Gastrocnemius medialis (tissue), 4 donors: Measurements from ENCODE around the gene CPED1. TPM values are rescaled to one million over a fixed set of nuclear protein-coding genes. Genes with fewer than 3 reads are reported as not detected.

Experiments used
- ATAC-seq, 2 donors: fragments of 150-250 bp; one replicate each; pipeline ENCODE4 v1.9.1; 2016
- DNase-seq, 2 donors: peaks; one replicate each; pipeline ENCODE4 v3.0.0-alpha.2; 2019
- H3K27ac ChIP-seq, 4 donors: fragments of 200-600 bp; sonication (generic); 1 replicate in 1 of 4; 2 replicates in 3 of 4; pipeline ENCODE4 v1.5.1; 2016 to 2018; ENCODE audit warnings: mild to moderate bottlenecking in 2 of 4, moderate library complexity in 1 of 4
- H3K27me3 ChIP-seq, 3 donors: fragments of 200-600 bp; sonication (generic) in 2 of 3; 1 replicate in 1 of 3; 2 replicates in 2 of 3; pipeline versions ENCODE4 v1.5.1 to v1.6.0; 2016 to 2019; ENCODE audit warnings: mild to moderate bottlenecking in 1 of 3, moderate library complexity in 1 of 3
- H3K36me3 ChIP-seq, 2 donors: fragments of 200-600 bp; sonication (generic) in 1 of 2; one replicate each; pipeline ENCODE4 v1.5.1; 2017 to 2018
- H3K4me1 ChIP-seq, 2 donors: fragments of 200-600 bp; sonication (generic) in 1 of 2; one replicate each; pipeline ENCODE4 v1.5.1; 2016 to 2017; ENCODE audit warnings: mild to moderate bottlenecking in 2 of 2
- H3K4me3 ChIP-seq, 4 donors: fragments of 200-600 bp; sonication (generic) in 3 of 4; 1 replicate in 1 of 4; 2 replicates in 3 of 4; pipeline ENCODE4 v1.5.1; 2016 to 2019; ENCODE audit warnings: mild to moderate bottlenecking in 2 of 4
- H3K9me3 ChIP-seq, 3 donors: fragments of 200-600 bp; sonication (generic) in 2 of 3; 1 replicate in 1 of 3; 2 replicates in 2 of 3; pipeline ENCODE4 v1.5.1; 2016 to 2019
- POLR2A ChIP-seq, 2 donors: fragments of 450-650 bp; IDR thresholded peaks; one replicate each; pipeline ENCODE4 v1.6.1; 2017; ENCODE audit warnings: antibody characterized with exemption in 2 of 2, mild to moderate bottlenecking in 2 of 2, moderate library complexity in 2 of 2
- in situ Hi-C, 4 donors: fragments of 200-750 bp; cut with MboI; loops; one replicate each; pipeline versions ENCODE4 v1.15.0 to v1.8.0; 2017; ENCODE audit warnings: low sequenced_read_pairs in 4 of 4
- intact Hi-C: fragments of 100-400 bp; cut with DNase I; formaldehyde crosslinking; loops from one replicate; pipeline ENCODE4 v1.15.1; 2023; ENCODE audit warnings: low total_unique reads
- total RNA-seq, 4 donors: library from RNA; depleted of rRNA; stranded (reverse); fragments of >200 nt; gene quantifications; one replicate each; pipeline versions ENCODE4 v1.1.0 to v1.2.3, GENCODE V29; 2016
- TF ChIP-seq, protein P1 (sequence below), 5 experiments: fragments of 450-650 bp in 3 of 5; fragments of 200-600 bp in 2 of 5; sonication (generic) in 2 of 5; IDR thresholded peaks in 4 of 5; conservative IDR thresholded peaks in 1 of 5; 1 replicate in 4 of 5; 2 replicates in 1 of 5; pipeline ENCODE4 v1.5.1; 2016 to 2019; ENCODE audit warnings: antibody characterized with exemption in 5 of 5, mild to moderate bottlenecking in 3 of 5, moderate library complexity in 3 of 5

Gene CPED1
- total RNA-seq, 4 donors from 2014 or later = 4.8 to 35.5 (median 34.1) TPM

DNA sequence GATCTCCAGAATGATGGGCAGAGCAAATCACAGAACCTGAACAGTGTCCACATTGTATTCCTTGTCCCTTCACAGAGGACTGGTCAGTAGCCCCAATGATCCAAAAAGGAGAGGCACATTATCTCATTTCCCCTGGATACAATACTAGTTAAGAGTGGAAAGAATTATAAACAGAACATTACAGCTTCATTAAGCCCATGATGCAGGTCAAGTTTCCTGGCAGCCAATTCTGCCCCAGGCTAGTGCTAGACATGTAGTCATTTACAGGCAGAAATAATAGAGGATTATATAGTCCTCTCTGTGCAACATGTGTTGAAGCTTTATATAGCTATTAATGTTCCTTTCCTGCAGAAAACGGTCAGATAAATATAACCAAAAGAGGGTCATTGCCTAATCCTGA, 216.0 kb downstream of the CPED1 start:
- Histone ChIP-seq H3K27ac (peak overlapping the region; percentile 79 to 90 (median 83)), H3K4me1 (peaks cover 44 to 50% of the 10 kb centered on the region in 2 donors), H3K27me3 (no peaks in the 10 kb centered on the region), H3K9me3 (no peaks in the 10 kb centered on the region), H3K4me3 (no peak overlapping the region), H3K36me3 (no peaks in the 10 kb centered on the region)
- DNase-seq (peak in 1 of 2 donors; percentile 42), ATAC-seq (peak; percentile 46 to 51)
- TF ChIP-seq POLR2A (IDR thresholded peaks at IDR 0.05) = no peak
- TF ChIP-seq, protein P1, sequence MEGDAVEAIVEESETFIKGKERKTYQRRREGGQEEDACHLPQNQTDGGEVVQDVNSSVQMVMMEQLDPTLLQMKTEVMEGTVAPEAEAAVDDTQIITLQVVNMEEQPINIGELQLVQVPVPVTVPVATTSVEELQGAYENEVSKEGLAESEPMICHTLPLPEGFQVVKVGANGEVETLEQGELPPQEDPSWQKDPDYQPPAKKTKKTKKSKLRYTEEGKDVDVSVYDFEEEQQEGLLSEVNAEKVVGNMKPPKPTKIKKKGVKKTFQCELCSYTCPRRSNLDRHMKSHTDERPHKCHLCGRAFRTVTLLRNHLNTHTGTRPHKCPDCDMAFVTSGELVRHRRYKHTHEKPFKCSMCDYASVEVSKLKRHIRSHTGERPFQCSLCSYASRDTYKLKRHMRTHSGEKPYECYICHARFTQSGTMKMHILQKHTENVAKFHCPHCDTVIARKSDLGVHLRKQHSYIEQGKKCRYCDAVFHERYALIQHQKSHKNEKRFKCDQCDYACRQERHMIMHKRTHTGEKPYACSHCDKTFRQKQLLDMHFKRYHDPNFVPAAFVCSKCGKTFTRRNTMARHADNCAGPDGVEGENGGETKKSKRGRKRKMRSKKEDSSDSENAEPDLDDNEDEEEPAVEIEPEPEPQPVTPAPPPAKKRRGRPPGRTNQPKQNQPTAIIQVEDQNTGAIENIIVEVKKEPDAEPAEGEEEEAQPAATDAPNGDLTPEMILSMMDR (IDR thresholded peaks at IDR 0.05 in 4 of 5, conservative IDR thresholded peaks at IDR 0.05 in 1 of 5) = no peak
- in situ Hi-C loops = no loop called here
- intact Hi-C loops = no loop called here

DNA sequence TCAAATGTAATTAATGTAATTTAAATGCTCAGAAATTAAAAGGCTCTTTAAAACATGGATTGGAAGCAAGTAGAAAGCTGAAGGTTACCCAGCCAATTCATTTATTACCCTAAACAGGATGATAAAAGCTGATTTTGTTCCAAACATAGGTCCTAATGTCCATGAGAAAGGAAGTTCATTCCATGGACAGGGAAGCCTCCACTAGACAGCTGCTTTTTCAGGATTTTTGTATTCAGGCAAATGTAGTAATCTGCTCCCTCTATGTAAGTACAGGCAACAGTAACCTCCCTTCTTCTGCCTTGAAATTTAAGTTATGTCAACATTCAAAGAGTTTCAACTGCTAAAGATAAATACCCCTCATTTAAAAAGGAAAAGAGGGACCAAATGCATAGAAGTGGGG, 217.3 kb downstream of the CPED1 start:
- no peaks in the 10 kb centered on the region for H3K36me3 ChIP-seq
- H3K4me3 ChIP-seq = no peak overlapping the region
- in situ Hi-C loops (no loop called here), intact Hi-C loops (no loop called here)
- H3K9me3 ChIP-seq = no peaks in the 10 kb centered on the region
- ATAC-seq (no peak), DNase-seq (no peak)
- H3K27me3 ChIP-seq = no peaks in the 10 kb centered on the region
- no peak for TF ChIP-seq POLR2A (IDR thresholded peaks at IDR 0.05)
- TF ChIP-seq, protein P1 (IDR thresholded peaks at IDR 0.05 in 4 of 5, conservative IDR thresholded peaks at IDR 0.05 in 1 of 5) = no peak
- H3K27ac ChIP-seq = peak overlapping the region in 3 of 4 donors; percentile 9 to 58 (median 38)
- peaks cover 39 to 41% of the 10 kb centered on the region in 2 donors for H3K4me1 ChIP-seq

DNA sequence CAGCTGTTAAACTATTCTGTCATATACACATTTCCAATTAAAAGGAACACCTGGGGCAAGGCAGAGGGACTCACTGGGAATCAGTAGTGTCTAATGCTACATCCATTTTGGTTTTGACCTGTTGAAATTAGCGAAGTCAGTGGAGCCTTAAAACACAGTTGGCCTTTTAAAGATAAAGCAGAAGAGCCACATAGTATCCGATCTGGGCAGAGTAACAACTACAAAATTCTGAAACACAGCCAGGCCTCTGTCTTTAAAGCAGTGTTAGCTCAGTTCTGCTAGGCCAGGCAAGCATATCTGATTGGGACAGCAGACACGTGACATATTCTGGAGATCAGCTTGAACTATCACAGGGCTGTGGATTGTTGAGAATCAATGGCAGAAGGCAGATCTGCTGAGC, 222.7 kb downstream of the CPED1 start:
- H3K27ac ChIP-seq = peak overlapping the region in 3 of 4 donors; percentile 28 to 50 (median 42)
- intact Hi-C loops = no loop called here

DNA sequence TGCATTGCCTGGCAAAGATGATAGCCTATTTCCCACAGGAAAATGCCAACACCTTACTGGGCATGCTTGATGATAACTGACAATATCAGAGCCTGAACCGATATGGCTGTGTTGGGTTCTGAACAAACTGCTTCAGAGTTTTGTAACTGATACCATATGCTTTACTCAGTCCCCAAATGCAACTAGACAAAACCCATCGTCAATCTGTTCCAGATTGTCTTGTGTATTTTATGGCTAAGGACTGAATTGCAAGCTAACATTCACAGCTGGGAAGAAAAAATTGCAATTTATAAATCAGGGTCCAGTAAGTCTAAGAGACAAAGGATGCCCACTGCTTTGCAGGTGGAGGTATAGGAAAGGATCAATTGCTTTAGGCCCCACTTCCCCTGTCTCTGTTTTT, 223.5 kb downstream of the CPED1 start:
- H3K4me1 ChIP-seq = peaks cover 5% of the 10 kb centered on the region in 2 donors
- in situ Hi-C loops = no loop called here
- ATAC-seq (no peak), DNase-seq (no peak)
- H3K27ac ChIP-seq = peak overlapping the region in 1 of 4 donors; percentile 14
- H3K36me3 ChIP-seq = no peaks in the 10 kb centered on the region
- H3K4me3 ChIP-seq = no peak overlapping the region
- no peak for TF ChIP-seq POLR2A (IDR thresholded peaks at IDR 0.05)
- TF ChIP-seq, protein P1 (IDR thresholded peaks at IDR 0.05 in 4 of 5, conservative IDR thresholded peaks at IDR 0.05 in 1 of 5) = no peak
- H3K9me3 ChIP-seq = no peaks in the 10 kb centered on the region
- intact Hi-C loops = no loop called here
- no peaks in the 10 kb centered on the region for H3K27me3 ChIP-seq

More for the DNA sequence above, 222.7 kb downstream of the CPED1 start:
- Histone ChIP-seq H3K9me3 (no peaks in the 10 kb centered on the region), H3K36me3 (no peaks in the 10 kb centered on the region), H3K4me3 (no peak overlapping the region), H3K27me3 (no peaks in the 10 kb centered on the region), H3K4me1 (peaks cover 5% of the 10 kb centered on the region in 2 donors)
- in situ Hi-C loops = no loop called here
- ATAC-seq = peak in 1 of 2 donors; percentile 16
- TF ChIP-seq, protein P1 (IDR thresholded peaks at IDR 0.05 in 4 of 5, conservative IDR thresholded peaks at IDR 0.05 in 1 of 5) = no peak
- TF ChIP-seq POLR2A (IDR thresholded peaks at IDR 0.05) = no peak
- DNase-seq = no peak

DNA sequence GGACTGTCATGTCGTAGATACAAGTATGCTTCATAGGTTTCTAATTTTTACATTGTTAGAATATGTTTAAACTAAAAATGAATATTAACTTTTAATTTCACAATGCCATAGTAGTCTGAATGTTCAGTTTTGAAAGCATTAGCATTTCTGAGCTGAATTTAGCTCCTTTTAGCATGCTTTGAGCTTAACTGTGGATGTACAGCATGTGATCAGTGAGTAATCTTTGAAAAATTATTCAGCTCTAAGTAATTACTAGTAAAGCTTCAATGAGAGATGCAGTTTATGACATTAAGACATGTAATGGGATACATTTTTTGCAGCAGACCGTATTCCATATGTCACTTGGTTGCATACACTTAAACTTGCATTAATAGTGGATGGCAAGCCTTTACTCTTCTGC, 226.1 kb downstream of the CPED1 start:
- DNase-seq = no peak
- Histone ChIP-seq H3K4me1 (peaks cover 5% of the 10 kb centered on the region in 2 donors), H3K36me3 (no peaks in the 10 kb centered on the region), H3K27ac (peak overlapping the region in 2 of 4 donors; percentile 21 to 30), H3K27me3 (no peaks in the 10 kb centered on the region), H3K9me3 (no peaks in the 10 kb centered on the region), H3K4me3 (no peak overlapping the region)
- intact Hi-C loops (no loop called here), in situ Hi-C loops (no loop called here)
- TF ChIP-seq, protein P1 (IDR thresholded peaks at IDR 0.05 in 4 of 5, conservative IDR thresholded peaks at IDR 0.05 in 1 of 5) = no peak
- no peak for TF ChIP-seq POLR2A (IDR thresholded peaks at IDR 0.05)
- ATAC-seq = no peak
